ENCODE measurements around the gene ZNHIT1.

Gene ZNHIT1

DNA sequence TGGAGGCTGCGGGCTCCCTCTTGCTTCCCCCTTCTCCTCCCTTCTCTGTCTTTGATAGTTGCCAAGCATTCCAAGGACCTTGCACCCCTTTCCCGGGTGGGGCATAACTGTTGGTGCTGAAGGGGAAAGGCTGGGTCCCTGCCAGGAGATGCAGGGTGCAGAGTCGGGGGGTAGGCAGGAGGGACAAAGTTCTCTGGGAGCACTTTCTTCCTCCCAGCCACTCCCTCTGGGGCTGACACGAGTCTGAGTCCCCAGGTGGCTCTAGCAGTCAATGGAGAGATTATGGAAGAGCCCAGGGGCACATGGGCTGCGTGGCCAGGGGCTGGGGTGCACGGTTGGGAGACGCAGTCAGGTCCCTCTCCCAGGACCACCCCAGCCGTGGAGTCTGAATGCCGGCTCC, 17.6 kb downstream of the ZNHIT1 start:
- no peak overlapping the region for H3K4me3 ChIP-seq (ENCODE audit: low read depth, low read length)
- DNase-seq (ENCODE audit: low read depth), result no peak
- TF ChIP-seq, protein P1, sequence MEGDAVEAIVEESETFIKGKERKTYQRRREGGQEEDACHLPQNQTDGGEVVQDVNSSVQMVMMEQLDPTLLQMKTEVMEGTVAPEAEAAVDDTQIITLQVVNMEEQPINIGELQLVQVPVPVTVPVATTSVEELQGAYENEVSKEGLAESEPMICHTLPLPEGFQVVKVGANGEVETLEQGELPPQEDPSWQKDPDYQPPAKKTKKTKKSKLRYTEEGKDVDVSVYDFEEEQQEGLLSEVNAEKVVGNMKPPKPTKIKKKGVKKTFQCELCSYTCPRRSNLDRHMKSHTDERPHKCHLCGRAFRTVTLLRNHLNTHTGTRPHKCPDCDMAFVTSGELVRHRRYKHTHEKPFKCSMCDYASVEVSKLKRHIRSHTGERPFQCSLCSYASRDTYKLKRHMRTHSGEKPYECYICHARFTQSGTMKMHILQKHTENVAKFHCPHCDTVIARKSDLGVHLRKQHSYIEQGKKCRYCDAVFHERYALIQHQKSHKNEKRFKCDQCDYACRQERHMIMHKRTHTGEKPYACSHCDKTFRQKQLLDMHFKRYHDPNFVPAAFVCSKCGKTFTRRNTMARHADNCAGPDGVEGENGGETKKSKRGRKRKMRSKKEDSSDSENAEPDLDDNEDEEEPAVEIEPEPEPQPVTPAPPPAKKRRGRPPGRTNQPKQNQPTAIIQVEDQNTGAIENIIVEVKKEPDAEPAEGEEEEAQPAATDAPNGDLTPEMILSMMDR (IDR thresholded peaks at IDR 0.05; ENCODE audit: low read depth, low read length, missing control alignments), result no peak
- in situ Hi-C loops (cut with HindIII; ENCODE audit: low sequenced_read_pairs), result no loop called here

DNA sequence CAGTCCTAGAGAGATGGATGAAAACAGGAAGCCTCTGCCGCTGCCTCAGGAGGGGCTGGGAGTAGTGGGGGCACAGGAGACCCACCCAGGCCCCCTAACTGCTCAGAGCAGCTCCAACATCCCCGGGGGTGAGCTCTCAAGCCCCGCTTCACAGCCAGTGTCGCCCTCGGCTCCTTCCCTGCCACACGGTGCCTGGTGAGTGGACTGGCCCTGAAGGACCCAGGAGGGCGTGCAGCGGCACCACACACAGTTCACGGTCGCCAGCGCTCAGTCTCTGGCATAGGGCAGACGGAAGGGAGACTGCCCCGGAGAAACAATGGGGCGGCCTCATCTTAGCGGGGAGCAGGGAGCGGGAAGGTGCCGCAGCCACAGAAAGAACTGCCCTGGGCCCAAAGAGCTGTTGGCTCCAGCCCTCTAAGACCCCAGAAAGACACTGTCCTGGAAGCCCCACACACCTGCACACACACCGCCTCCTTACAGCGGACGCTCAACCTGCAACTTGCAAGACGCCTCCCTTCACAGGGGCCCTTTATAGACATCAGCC, 18.4 kb downstream of the ZNHIT1 start:
- H3K4me3 ChIP-seq (ENCODE audit: low read depth, low read length), result no peak overlapping the region
- TF ChIP-seq, protein P1 (IDR thresholded peaks at IDR 0.05; ENCODE audit: low read depth, low read length, missing control alignments), result no peak
- in situ Hi-C loops (cut with HindIII; ENCODE audit: low sequenced_read_pairs), result no loop called here
- DNase-seq (ENCODE audit: low read depth), result no peak

DNA sequence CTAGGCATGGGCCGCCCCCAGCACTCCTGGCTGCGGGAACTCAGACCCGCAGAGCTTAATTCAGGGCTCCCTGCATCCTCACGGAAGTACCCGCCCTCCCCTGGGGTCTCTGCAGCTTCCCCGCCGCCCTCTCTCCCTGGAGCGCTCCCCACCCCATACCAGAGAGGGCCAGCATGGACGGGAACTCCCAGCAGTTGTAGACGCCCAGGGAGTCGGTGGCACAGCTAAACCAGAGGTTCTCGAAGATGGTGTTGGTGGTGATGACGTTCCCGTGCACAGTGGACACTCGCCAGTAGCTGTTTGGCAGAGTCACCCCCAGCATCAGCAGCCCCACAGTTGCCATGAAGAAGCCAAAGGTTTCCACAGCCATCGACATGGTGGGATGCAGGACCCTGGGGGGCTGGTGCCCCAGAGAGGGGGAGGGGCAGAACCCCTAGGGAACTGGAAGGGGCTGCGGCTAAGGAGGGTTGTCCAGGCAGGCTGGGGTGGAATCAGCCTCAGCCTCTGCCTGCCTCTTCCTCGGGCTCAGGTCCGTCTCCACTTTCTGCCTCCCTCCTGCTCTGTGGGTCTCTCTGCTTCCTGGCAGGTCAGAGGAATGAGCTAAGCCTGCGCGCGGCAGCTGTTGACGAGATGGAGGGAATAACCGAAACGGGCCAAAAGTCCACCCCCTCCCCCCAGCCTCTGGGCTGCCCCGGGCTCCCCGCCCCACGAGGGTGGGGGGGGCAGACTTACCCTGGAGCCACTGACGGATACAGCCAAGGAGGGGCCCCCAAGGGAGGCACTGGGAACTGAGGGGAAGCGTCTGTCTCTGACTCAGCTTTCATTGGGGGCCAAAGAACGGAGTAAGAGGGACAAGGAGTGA, 19.5 kb downstream of the ZNHIT1 start, which contains the start of gene CLDN15:
Gene CLDN15, minus strand, starts transcription at position 597 of the 862 bp plus-strand sequence. Its CDS starts 221 bp downstream, at position 376.
- H3K4me3 ChIP-seq (ENCODE audit: low read depth, low read length), result no peak within 1 kb of the TSS
- no peak for DNase-seq (ENCODE audit: low read depth)
- in situ Hi-C loops (cut with HindIII; ENCODE audit: low sequenced_read_pairs), result no loop called here
- TF ChIP-seq, protein P1 (IDR thresholded peaks at IDR 0.05; ENCODE audit: low read depth, low read length, missing control alignments), result no peak

DNA sequence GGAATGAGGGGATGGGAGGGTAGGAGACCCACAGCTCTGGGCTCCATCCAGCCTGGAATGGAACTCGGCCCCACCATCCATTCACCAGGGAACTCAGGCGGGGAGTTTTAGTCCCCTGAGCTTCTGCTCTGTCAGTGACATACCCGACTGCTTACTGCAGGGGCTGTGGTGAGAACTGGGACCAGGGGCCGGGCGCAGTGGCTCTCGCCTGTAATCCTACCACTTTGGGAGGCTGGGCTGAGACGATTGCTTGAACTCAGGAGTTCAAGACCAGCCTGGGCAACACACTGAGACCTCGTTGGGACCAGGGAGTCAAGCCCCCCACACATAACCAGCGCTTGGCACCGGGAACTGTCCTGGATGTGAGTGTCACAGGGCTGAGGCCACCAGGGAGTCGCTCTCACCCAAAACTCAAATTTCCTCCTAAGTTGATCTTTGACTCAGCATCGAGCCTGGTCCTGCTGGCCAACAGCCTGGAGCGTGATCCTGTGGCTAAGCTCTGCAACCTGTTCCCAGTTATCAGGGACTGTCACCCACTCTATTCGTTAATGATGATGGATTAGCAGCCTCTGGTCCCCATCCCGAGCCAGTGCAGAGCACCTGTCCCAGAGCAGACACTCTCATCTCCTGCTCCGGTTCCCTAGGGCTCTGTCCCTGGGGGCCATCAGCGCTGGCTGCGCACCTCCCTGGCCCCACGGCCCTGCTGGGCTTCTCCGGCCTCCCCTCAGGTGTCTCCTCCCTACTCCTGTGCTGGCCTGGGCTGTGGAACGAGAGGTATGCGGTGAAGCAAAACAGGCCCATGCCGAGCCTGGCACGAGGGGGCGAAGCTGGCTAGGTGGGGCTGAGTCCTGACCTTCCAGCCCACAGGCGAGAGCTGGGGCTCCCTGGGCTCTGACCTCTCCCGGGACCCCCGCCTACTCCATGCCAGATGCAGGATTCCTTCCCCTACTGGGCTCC, 20.5 kb downstream of the ZNHIT1 start:
- H3K4me3 ChIP-seq (ENCODE audit: low read depth, low read length), result no peak overlapping the region
- in situ Hi-C loops (cut with HindIII; ENCODE audit: low sequenced_read_pairs), result no loop called here
- TF ChIP-seq, protein P1 (IDR thresholded peaks at IDR 0.05; ENCODE audit: low read depth, low read length, missing control alignments), result no peak
- no peak for DNase-seq (ENCODE audit: low read depth)

DNA sequence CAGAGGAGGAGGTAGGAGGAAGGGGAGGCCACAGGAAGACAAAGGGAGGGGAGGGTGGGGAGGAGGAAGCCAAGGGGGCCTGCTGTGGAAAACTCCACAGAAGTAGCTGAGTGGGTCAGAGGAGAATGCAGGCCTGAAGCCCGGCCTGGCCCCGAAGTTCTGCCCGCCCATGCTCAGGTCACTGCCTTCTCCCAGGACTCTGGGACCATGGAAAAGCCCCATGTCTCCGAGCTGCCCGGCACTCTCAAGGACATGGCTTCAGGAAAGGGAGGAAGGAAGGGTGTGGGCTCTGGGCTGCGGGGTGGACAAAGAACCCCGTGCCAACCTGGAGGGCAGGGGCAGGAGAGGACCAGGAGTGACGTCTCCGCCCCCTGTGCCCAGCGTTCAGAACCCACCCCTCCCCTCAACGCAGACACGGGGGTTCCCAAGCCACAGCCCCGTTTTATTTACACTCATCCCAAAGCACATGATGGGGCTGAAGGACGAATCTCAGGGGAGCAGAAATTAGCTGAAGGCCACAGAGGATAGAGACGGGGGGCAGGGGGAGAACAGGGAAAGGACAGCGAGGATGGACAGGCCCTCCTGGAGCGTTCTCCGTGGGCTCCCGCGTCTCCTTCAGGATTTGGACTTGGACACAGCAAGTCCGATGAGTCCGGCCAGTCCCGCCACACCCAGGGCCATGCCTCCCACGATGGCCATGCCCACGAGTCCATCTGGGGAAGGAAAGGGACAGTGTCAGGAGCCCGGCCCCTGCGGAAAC, 21.4 kb downstream of the ZNHIT1 start:
- no peak overlapping the region for H3K4me3 ChIP-seq (ENCODE audit: low read depth, low read length)
- no peak for DNase-seq (ENCODE audit: low read depth)
- TF ChIP-seq, protein P1 (IDR thresholded peaks at IDR 0.05; ENCODE audit: low read depth, low read length, missing control alignments), result no peak
- in situ Hi-C loops (cut with HindIII; ENCODE audit: low sequenced_read_pairs), result no loop called here

DNA sequence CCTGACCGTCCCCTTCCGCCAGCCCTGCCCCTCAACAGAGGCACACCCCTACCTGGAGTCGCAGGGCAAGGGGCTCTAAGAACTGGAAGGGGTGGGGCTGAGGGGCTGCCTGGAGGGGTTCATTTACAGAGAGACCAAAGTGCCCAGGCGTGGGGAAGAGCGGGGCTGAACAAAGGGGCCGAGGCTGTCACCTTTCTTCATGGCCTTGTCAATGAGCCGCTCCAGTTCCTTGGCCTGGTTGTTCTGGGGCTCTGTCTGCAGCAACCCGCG, 21.9 kb downstream of the ZNHIT1 start:
- TF ChIP-seq, protein P1 (IDR thresholded peaks at IDR 0.05; ENCODE audit: low read depth, low read length, missing control alignments), result no peak
- H3K4me3 ChIP-seq (ENCODE audit: low read depth, low read length), result no peak overlapping the region
- in situ Hi-C loops (cut with HindIII; ENCODE audit: low sequenced_read_pairs), result no loop called here
- DNase-seq (ENCODE audit: low read depth), result no peak
